GM12892 (cell line): ENCODE results near the gene CAMK2B.
A peak's percentile ranks its signal among the peaks of the same experiment; 100 is the strongest.

ENCODE experiments used
- DNase-seq: peaks from one replicate; pipeline ENCODE4 v3.0.0; 2011; ENCODE audit not compliant: insufficient read length
- FAIRE-seq: peaks from 2 replicates; lab custom pipeline; 2011; peaks lifted over from hg19 to GRCh38; lab: Jason Lieb, UNC
- POLR2A ChIP-seq: IDR thresholded peaks from 2 replicates; pipeline ENCODE4 v1.6.1; 2011; ENCODE audit warnings: low read depth, low read length, control low read depth
- POLR2AphosphoS5 ChIP-seq: IDR thresholded peaks from 2 replicates; pipeline ENCODE4 v1.6.1; 2011; ENCODE audit warnings: low read depth, low read length, control low read depth
- TAF1 ChIP-seq: IDR thresholded peaks from 2 replicates; pipeline ENCODE4 v1.6.1; 2011; ENCODE audit warnings: low read depth, mild to moderate bottlenecking, control low read depth, low read length, borderline replicate concordance

The CAMK2B gene

DNA sequence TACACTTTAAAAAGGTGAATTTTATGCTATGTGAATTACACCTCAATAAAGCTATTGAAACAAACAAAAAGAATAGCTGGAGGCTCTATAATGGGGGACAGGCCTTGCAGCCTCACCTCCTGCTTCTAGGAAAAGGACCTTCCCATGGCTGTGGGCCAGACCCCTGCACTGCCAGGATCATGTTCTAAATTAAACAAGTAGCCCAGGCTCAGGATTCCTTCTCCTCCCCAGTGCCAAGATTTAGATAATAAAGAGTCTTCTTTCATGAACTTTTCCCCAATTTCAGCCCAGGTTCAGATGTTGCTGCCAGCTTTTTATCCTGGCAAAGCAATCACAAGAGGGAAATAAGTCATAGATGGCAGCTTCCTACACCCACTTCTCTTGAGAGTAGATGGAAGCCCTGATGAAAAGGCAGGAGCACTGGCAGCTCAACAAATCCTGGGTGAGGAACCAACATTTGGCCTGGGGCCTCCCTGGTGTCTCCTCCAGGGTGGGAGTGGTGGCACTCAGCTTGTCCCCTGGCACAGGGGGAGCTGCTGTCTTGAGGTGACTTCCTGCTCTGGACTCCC, 22.2 kb upstream of the CAMK2B start:
- FAIRE-seq (no peak), DNase-seq (no peak)
- no peak for TF ChIP-seq POLR2AphosphoS5
- no peak for TF ChIP-seq TAF1
- TF ChIP-seq POLR2A = no peak

DNA sequence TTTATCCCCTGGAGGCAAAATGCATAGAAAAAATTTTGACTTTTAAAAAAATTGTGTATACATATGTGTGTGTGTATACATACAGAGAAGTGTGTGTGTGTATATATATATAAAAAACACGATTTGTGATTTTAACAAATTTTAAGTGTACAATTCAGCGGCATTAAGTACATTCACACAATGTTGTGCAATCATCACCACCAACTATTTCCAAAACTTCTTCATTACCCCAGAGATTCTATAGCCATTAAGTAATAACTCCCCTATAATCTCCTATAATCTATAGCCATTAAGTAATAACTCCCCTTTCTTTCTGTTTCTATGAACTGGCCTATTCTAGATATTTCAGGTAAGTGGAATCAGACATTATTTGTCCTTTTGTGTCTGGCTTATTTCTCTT, 20.7 kb upstream of the CAMK2B start:
- TF ChIP-seq TAF1 = no peak
- no peak for TF ChIP-seq POLR2AphosphoS5
- no peak for TF ChIP-seq POLR2A
- DNase-seq (no peak), FAIRE-seq (no peak)

DNA sequence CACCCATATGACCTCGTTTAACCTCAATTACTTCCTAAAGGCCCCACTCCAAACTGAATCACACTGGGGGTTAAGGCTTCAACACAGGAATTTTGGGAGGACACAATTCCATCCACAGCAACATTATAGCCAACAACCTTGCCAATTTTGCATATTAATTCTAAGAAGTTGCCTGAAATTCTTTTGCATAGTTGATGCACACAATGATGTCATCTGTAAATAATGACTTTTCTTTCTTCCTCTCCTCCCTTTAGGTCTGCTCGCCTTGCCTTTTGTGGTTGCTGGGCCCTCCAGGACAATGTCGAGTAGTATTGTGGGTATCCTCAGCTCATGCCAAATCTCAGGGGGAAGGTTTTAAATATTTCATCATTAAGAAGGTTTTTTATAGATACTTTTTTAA, 16.0 kb upstream of the CAMK2B start:
- TF ChIP-seq POLR2AphosphoS5 (no peak), TAF1 (no peak), POLR2A (no peak)

DNA sequence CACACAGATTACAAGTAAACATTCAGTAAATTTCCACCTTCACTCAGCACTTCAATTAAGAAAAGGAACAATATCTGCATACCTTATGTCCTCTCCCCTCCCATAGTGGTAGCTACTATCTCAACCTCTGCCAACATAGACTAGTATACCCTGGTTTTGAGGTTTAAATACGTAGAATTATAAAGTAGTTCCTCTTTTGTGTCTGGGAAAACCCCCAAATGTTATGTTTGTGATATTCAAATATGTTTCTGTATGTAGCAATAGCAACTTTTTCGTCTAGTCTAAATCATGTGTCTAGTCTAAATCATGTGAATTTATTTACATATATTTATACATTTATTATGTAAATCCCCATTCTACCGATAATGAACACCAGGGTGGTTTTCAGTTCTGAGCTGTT, 13.2 kb upstream of the CAMK2B start:
- DNase-seq = no peak
- no peak for FAIRE-seq
- TF ChIP-seq TAF1 (no peak), POLR2AphosphoS5 (no peak), POLR2A (no peak)

More for the DNA sequence above, 16.0 kb upstream of the CAMK2B start:
- DNase-seq = no peak
- FAIRE-seq = no peak

DNA sequence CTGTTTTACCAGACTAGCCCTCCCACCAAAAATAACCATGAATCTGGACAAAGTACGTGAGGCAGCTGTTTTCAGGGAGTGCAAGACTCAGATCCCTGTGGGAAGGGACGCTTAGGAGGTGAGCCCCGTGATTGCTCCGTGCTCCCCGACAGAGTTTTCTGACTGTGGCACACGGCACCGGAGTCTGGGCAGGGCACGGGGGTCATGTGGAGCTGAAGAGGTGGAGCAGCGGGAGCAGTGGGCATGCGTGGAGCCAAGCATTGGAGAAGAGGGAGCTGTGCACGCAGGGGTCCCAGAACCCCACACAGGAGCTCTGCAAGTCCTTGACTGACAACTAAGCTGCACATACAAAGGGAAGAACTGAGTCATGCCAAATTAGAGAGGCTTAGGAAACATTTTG, 11.1 kb upstream of the CAMK2B start:
- no peak for FAIRE-seq
- TF ChIP-seq POLR2AphosphoS5 (no peak), TAF1 (no peak), POLR2A (no peak)
- DNase-seq = no peak

DNA sequence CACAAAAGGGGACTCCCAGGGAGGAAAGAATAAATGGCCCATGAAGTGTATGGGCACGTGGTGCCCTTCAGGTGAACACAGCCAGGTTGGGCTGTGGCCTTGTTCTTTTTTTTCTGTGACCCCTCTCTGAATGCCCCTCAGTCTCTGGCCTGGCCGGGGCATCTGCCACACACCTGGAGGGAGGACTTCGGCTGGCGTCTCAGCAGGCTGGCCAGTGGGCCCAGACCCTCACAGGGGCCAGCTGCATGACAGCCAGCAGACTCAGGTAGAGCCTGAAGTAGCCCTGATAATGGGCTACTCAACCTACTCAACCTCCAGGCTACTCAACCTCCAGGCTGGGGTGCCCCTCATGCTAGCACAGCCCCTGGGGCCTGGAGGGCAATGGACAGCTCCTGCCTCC, 9.8 kb upstream of the CAMK2B start:
- TF ChIP-seq POLR2A (no peak), TAF1 (no peak), POLR2AphosphoS5 (no peak)
- DNase-seq (no peak), FAIRE-seq (no peak)

DNA sequence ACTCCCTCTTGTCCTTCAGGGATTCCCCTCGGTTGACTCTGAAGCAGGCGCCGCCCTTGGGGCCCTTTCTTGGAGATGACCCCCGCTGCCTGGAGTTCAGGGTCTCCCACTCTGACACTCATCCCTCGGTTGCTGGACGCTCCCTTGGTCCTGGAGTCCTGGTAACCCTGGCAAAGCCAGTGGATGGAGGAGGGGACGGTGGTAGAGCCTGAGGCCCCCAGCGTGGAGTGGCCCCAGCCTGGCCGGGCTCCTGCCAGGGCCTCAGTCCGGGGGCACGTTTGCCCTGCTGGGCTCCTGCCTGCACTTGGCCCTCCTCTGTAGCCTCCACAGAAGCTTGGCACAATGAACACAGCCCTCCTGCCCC, 9.3 kb upstream of the CAMK2B start:
- TF ChIP-seq POLR2A (no peak), TAF1 (no peak), POLR2AphosphoS5 (no peak)
- DNase-seq (no peak), FAIRE-seq (no peak)

- peak; percentile 67 for FAIRE-seq
- TF ChIP-seq POLR2A (no peak), POLR2AphosphoS5 (no peak), TAF1 (no peak)
- DNase-seq = no peak
Measured at GRCh38 chr7:44333911-44334733, 8.7 kb upstream of the CAMK2B start.

- FAIRE-seq (no peak), DNase-seq (no peak)
- TF ChIP-seq POLR2AphosphoS5 = no peak
Measured at GRCh38 chr7:44331682-44332081, 6.3 kb upstream of the CAMK2B start.

GRCh38 chr7:44330331-44330730, 4.9 kb upstream of the CAMK2B start:
- no peak for FAIRE-seq
- DNase-seq = no peak
- TF ChIP-seq TAF1 (no peak), POLR2AphosphoS5 (no peak), POLR2A (no peak)

DNA sequence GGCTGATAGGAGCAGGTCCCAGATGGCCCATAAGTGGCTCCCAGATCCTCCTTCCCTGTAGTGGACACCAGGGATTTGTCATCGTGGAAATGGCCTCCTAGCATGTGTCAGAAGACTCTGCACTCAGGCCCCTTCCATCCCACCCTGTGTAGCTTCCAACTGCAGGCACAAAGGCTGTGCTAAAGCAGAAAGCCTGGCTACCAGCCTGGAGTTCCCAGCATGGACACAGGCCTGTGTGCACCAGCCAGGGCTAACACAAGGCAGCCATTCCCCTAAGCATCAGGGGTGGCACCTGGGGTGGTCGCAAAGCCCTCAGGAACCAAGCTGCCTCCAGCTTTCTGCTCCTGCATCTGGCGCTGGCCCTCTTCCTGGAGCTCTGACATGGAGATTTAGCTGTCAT, 4.5 kb upstream of the CAMK2B start:
- no peak for TF ChIP-seq POLR2AphosphoS5
- TF ChIP-seq TAF1 = no peak
- TF ChIP-seq POLR2A = no peak
- no peak for DNase-seq
- FAIRE-seq = no peak

GRCh38 chr7:44329081-44329480, 3.7 kb upstream of the CAMK2B start:
- DNase-seq = no peak
- no peak for FAIRE-seq
- TF ChIP-seq POLR2AphosphoS5 (no peak), POLR2A (no peak), TAF1 (no peak)

DNA sequence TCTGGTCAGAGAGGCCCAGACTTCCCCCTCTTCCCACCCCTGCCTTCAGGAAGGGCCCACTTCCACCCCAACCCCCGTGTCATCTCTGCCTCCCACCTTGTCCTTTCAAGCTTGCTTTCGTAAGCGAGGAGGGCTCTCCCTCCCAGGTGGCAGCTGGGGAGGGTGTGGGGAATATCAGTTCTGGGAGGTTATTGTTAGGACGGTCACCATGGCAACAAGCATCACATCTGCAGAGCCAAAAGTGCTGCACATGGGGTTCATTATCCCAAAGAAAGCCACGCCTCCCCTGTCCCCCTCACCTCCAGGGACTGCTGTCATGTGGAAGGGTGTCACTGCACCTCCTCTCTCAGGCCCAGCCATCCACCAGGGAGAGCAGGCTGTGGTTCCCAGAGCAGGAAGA, 2.6 kb upstream of the CAMK2B start:
- no peak for DNase-seq
- FAIRE-seq = no peak
- TF ChIP-seq POLR2AphosphoS5 (no peak), POLR2A (no peak), TAF1 (no peak)
